ENCODE measurements around the gene MAML2. TPM values are rescaled to one million over a fixed set of nuclear protein-coding genes. Genes with fewer than 3 reads are reported as not detected.

The MAML2 gene
- total and polyA plus RNA-seq, 2 of the 8 experiments (the other 6 are each of a cell fraction or from before 2014, with no cell fraction given) = 3.8 to 6.6 TPM

DNA sequence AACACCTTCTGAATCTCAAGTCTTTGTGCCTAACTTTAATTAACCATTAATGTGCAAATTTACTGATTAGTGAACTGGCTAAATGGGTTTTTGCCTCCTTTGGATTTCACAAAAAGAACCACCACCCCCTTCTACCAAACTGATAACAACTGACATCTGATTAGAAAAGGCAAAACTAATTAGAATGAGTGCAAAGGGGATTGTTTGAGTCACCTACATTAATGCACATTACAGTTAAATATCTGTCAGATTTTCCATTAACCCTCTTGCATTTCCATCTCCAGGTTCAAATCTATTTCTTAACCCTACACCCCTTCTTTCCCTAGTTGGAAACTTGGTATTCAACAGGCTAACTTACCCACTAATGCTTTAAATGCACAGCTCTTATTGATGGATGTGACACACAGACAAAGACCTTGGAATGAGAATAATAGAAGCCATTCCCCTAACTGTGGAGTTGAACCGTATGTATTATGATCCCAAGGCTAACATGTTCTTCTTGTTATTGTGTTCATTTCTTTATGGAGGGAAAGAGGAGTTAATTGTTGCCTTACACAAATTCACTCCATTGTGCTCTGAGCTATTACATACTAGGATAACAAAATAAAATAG is 257.6 kb downstream of the MAML2 start:
- POLR2A ChIA-PET (ENCODE audit: partially characterized antibody) = no interaction called here
- Histone ChIP-seq H3K23ac (ENCODE audit: insufficient read length) (no peak overlapping the region), H2BK20ac (ENCODE audit: low read length) (no peak overlapping the region), H3K18ac (ENCODE audit: extremely low read depth, low read length) (no peak overlapping the region), H3K9ac (replicated peaks in 1 of 4; ENCODE audit: extremely low read depth in 1 of 4, low read depth in 3 of 4, low read length in 3 of 4) (no peak overlapping the region), H3K27ac (ENCODE audit: low read depth, low read length) (no peak overlapping the region), H3K36me3 (ENCODE audit: control insufficient read depth in 2 of 4, insufficient read depth in 4 of 4, low read length in 3 of 4) (no peaks in the 10 kb centered on the region), H3K4me3 (ENCODE audit: extremely low read depth in 1 of 4, insufficient read depth in 2 of 4, low read depth in 3 of 4, low read length in 4 of 4) (no peak overlapping the region), H3K27me3 (replicated peaks in 1 of 4; ENCODE audit: control insufficient read depth in 3 of 4, extremely low read depth in 1 of 4, insufficient read depth in 3 of 4, low read length in 3 of 4) (no peaks in the 10 kb centered on the region), H3K4me2 (ENCODE audit: insufficient read depth in 1 of 2, low read depth in 2 of 2, low read length in 2 of 2) (no peak overlapping the region), H3K56ac (replicated peaks; ENCODE audit: insufficient read length, low read depth, low read length) (no peak overlapping the region), H2BK5ac (ENCODE audit: low read depth, low read length) (no peak overlapping the region), H3K4ac (replicated peaks; ENCODE audit: insufficient read length, low read depth, low read length) (no peak overlapping the region), H3K79me2 (ENCODE audit: control insufficient read depth in 1 of 2, insufficient read depth in 2 of 2, low read length in 2 of 2) (no peaks in the 10 kb centered on the region), H2BK12ac (ENCODE audit: low read depth, low read length) (no peak overlapping the region), H3K23me2 (ENCODE audit: low read depth, low read length) (no peaks in the 10 kb centered on the region; the same call in 1 of the 2 replicates), H2AK5ac (ENCODE audit: low read depth, low read length) (no peak overlapping the region), H3K9me3 (ENCODE audit: insufficient read depth in 2 of 2, low read depth in 1 of 2, low read length in 1 of 2) (no peaks in the 10 kb centered on the region), H2BK15ac (ENCODE audit: low read length) (no peak overlapping the region), H3K14ac (ENCODE audit: insufficient read length) (no peak overlapping the region), H3K4me1 (replicated peaks in 1 of 4; ENCODE audit: control insufficient read depth in 3 of 4, insufficient read depth in 4 of 4, low read length in 3 of 4) (peaks cover 3 to 20% (median 11%) of the 10 kb centered on the region in 4 experiments; a peak in 5 of 7 replicates), H4K91ac (replicated peaks; ENCODE audit: insufficient read length, low read length) (no peak overlapping the region), H2BK120ac (replicated peaks; ENCODE audit: low read depth, low read length) (no peak overlapping the region), H4K20me1 (replicated peaks in 1 of 2; ENCODE audit: control insufficient read depth in 1 of 2, insufficient read depth in 2 of 2, low read length in 2 of 2) (no peaks in the 10 kb centered on the region), H4K5ac (ENCODE audit: insufficient read length, low read depth, low read length) (no peak overlapping the region), H2AFZ (ENCODE audit: low read length) (no peak overlapping the region), H3K79me1 (ENCODE audit: low read depth, low read length) (no peaks in the 10 kb centered on the region), H4K8ac (ENCODE audit: extremely low read depth, insufficient read depth, low read length) (no peak overlapping the region)
- DNase-seq (ENCODE audit: low read depth in 1 of 2, low spot score in 2 of 2) (no peak), FAIRE-seq (no peak)
- 82% methylated on average over 1 of the region's 1 CpG; no CpG with 5 or more reads in 1 of the 2 experiments for WGBS, 2 experiments (ENCODE audit: extremely low coverage in 1 of 2, insufficient coverage in 1 of 2, insufficient read length in 1 of 2, insufficient replicate concordance in 2 of 2, low coverage in 1 of 2, low lambda C conversion rate in 2 of 2, missing lambda C conversion rate in 1 of 2)
- CTCF ChIA-PET (ENCODE audit: partially characterized antibody) = interaction anchor here (0.5 to 2.7 kb wide), 5 partner anchors 14 to 257 kb away, joined by 3 to 15 read pairs (median 3); partner anchors contain the start of gene MAML2
- TF ChIP-seq EZH2 (IDR thresholded peaks at IDR 0.05; ENCODE audit: low read depth, low read length, severe bottlenecking) (no peak), NANOG (IDR thresholded peaks at IDR 0.05; ENCODE audit: insufficient read depth, low read depth, low read length, poor library complexity, severe bottlenecking) (no peak), SP1 (IDR thresholded peaks at IDR 0.05; ENCODE audit: low read depth, low read length) (no peak), POLR2AphosphoS5 (IDR thresholded peaks at IDR 0.05; ENCODE audit: low read depth, low read length) (no peak), BACH1 (IDR thresholded peaks at IDR 0.05; ENCODE audit: low read length) (no peak), CTBP2 (IDR thresholded peaks at IDR 0.05; ENCODE audit: borderline replicate concordance, insufficient read depth, insufficient read length, low read length) (no peak), BRCA1 (IDR thresholded peaks at IDR 0.05; ENCODE audit: low read depth, low read length) (no peak), ASH2L (IDR thresholded peaks at IDR 0.05; ENCODE audit: low read length) (no peak), TBP (IDR thresholded peaks at IDR 0.05; ENCODE audit: low read depth, low read length) (no peak), CBX5 (IDR thresholded peaks at IDR 0.05; ENCODE audit: low read depth, low read length) (no peak), POLR2A (IDR thresholded peaks at IDR 0.05; ENCODE audit: control extremely low read depth in 1 of 2, low read depth in 2 of 2, low read length in 2 of 2) (no peak), E2F6 (IDR thresholded peaks at IDR 0.05) (no peak)
